Stimulated activated CD4-positive, alpha-beta T cell treated with anti-CD3 and anti-CD28 coated beads, TNF-alpha, amount 100 ng/mL, for 48 hours (primary cell): ENCODE data around the gene NPIPB2.
"Not testable (repeated sequence)": the region's sequence is repeated elsewhere in the genome, so short reads cannot be mapped to it uniquely, and the experiment has no call there.

Experiments
- DNase-seq, 3 donors: peaks; one replicate each; pipeline ENCODE4 v3.0.0-alpha.2; 2020; ENCODE audit warnings: low read depth in 3 of 3

The NPIPB2 gene

DNA sequence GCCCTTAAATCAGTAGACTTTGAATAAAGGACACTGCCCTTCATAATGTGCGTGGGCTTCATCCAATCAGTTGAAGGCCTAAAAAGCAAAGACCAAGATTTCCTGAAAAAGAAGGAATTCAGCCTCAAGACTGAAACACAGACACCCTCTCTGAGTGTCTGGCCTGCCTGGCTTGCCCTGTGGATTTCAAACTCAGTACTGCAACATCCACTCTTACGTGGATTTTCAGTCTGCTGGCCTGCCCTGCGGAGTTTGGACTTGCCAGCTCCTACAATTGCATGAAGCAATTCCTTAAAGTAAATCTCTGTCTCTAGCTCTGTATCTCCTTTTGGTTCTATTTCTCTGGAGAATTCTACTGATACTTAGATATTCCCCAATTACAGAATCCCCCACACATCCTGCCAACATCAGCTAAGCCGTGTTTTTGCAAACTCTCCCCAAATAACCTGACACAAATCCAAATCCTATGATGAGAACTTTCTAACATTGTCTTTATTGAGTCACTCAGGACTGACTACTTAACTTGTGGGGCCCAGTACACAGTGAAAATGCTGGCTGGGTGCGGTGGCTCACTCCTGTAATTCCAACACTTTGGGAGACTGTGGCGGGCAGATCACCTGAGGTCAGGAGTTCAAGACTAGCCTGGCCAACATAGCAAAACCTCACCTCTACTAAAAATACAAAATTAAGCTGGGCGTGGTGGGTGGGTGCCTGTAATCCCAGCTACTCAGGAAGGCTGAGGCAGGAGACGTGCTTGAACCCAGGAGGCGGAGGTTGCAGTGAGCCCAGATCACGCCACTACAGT lies 15.9 kb upstream of the NPIPB2 start:
- DNase-seq: no peak

DNA sequence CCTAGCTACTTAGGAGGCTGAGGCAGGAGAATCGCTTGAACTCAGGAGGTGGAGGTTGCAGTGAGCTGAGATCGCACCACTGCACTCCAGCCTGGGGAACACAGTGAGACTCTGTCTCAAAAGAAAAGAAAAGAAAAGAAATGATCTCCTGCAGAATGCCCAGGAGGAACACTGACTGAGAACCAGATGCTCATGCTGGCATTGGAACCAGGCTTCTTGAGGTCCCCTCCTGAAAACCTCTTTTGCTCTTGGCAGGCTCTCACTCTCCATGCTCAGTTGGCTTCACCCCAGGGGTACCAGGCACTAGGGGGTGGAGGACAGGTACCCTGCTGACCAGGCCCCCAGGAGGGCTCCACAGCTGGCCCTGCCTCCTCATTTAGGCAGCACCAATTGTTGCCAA lies 14.7 kb upstream of the NPIPB2 start:
- no peak for DNase-seq

- DNase-seq: no peak
Measured at GRCh38 chr16:11955713-11956123, 13.9 kb upstream of the NPIPB2 start.

DNA sequence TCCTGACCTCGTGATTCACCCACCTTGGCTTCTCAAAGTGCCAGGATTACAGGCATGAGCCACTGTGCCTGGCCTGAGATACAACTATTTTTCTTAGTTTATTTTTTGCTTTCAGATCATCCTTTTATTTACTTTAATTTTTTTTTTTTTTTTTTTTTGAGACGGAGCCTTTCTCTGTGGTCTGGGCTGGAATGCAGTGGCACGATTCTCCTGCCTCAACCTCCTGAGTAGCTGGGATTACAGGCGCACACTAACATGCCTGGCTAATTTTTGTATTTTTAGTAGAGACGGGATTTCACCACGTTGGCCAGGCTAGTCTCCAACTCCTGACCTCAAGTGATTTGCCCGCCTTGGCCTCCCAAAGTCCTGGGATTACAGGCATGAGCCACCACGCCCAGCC lies 11.7 kb upstream of the NPIPB2 start:
- DNase-seq: not testable (repeated sequence)

GRCh38 chr16:11950388-11950787 lies 8.5 kb upstream of the NPIPB2 start:
- DNase-seq: no peak

DNA sequence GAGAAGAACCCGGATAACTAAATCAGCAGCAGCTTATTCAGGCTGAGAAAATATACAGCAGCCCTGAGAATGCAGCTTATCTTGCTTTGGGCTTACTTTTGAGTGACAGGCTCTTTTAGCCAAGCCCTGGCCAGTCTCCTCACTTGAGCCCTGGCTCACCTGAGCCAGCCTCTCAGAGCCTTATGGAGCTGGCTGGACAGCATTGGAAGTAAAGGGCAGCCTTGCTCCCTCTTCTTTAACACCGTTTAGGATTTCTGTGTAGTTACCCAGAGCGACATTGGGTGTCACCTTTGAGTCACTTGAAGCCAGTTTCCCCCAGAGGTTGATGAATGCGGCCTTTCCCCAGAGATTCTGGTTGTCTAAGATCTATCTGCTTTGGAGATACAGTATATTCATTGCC lies 7.7 kb upstream of the NPIPB2 start:
- DNase-seq: no peak

GRCh38 chr16:11948819-11949218 lies 7.0 kb upstream of the NPIPB2 start:
- DNase-seq: no peak

DNA sequence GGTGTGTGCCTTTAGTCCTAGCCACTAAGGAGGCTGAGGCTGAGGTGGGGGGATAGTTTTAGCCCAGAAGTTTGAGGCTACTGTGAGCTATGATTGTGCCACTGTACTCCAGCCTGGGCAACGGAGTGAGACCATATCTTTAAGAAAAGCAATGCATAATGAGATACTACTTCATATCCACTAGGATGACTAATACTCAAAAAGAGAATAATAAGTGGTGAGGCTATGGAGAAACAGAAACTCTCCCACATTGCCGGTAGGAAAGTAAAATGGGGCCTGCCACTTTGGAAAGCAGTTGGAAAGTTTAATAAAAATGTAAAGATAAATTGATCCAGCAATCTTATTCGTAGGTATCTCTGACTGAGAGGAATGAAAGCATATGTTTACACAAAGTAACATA lies 4.6 kb upstream of the NPIPB2 start:
- no peak for DNase-seq

DNA sequence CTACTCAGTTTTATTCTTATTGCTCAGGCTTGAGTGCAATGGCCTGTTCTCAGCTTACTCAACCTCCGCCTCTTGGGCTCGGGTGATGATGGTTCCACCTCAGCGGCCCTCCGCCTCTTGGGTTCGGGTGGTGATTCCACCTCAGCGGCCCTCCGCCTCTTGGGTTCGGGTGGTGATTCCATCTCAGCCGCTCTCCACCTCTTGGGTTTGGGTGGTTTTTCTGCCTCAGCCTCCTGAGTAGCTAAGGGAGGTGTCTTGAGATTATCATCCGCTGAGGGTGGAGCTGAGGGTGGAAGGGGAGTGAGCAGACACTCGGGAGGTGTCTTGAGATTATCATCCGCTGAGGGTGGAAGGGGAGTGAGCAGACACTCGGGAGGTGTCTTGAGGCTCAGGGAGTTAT lies 14.5 kb downstream of the NPIPB2 start:
- not testable (repeated sequence) for DNase-seq

GRCh38 chr16:11924046-11924445 lies 17.8 kb downstream of the NPIPB2 start:
- not testable (repeated sequence) for DNase-seq

DNA sequence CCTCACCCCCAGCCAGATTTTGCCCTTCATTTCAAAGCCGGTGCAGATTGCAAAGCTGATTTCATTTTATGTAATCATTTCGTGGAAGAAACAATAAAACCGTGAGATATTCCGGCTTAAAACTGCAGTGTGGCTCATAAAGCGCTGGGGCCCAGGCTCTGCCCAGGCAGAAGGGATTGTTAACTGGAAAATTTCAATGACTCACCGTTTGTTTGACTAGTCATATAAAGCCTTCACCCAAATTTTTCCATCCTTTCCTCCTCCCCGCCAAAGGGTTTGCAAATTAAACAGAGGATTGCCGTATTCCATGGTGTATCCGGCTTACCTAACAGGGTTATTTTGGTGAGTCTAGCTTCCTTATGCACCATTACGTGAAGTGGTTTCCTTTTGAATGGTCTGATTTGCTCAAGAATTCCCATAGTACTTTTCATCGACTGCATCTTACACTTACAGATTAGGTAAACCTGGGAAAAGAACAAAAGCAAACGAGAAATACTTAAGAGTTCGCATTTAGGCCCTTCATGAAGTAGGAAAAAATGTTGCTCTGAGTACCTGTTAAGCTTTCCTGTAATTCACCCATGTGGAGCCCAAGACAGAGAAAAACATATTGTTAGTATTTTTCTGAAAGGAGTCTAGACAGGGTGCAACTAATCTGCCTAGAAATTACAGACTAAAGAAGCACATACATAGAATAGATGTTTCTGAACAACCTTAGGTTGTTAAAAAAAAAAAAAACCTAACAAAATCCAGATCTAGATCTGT lies 25.1 kb downstream of the NPIPB2 start:
- no peak for DNase-seq

DNA sequence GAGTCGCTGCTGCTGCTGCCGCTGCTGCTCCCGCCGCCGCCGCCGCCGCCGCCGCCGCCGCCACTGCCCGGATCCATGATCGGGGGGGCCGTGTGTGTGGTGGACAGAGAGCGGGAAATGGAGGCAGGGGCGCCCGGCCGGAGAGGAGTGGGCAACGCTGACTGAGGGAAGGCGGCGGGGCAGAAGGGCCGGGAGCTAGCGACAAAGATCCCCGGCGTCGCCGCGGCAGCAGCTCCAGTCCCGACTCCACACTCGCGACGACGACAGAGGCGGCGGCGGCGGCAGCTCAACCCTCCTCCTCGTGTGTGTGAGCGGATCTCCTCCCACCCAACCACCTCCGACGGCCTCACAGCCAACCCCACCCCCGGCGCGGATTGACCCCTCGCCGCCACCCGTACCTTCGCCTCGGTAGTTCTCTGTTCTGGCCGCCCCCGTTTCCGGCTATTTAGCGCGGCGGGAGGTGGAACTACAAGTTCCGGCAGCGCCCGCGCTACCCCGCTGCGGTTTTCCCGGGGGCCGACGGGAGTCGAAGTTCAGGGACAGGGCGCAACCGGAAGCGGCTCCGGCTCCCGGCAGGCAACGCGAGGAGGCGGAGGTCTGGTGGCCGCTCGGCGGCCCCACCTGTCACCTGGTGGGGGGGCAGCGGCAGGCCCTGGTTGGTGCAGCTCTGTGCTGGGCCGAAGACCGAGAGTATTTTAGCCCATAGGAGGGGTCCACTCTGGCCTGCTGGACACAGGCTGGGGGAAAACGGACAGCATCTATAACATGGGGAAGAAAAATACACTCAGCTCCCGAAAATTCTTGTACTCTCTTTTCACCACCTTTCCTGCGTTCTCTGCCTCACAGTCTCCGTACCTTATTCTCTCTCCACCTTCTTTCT lies 26.0 kb downstream of the NPIPB2 start, which contains the start of gene GSPT1:
Gene GSPT1, minus strand, starts transcription at position 313 of the 880 bp plus-strand sequence. Its CDS starts 236 bp downstream, at position 77.
- peak; percentile 99 for DNase-seq

GRCh38 chr16:11915114-11915643 lies 26.7 kb downstream of the NPIPB2 start:
- no peak for DNase-seq

GRCh38 chr16:11914210-11915113 lies 27.4 kb downstream of the NPIPB2 start:
- DNase-seq: peak in 1 of 3 donors; percentile 18

- DNase-seq: no peak
Measured at GRCh38 chr16:11913425-11914079, 28.3 kb downstream of the NPIPB2 start.

GRCh38 chr16:11909653-11910545 lies 31.9 kb downstream of the NPIPB2 start:
- DNase-seq: no peak

- no peak for DNase-seq
Measured at GRCh38 chr16:11907160-11907970, 34.5 kb downstream of the NPIPB2 start.

DNA sequence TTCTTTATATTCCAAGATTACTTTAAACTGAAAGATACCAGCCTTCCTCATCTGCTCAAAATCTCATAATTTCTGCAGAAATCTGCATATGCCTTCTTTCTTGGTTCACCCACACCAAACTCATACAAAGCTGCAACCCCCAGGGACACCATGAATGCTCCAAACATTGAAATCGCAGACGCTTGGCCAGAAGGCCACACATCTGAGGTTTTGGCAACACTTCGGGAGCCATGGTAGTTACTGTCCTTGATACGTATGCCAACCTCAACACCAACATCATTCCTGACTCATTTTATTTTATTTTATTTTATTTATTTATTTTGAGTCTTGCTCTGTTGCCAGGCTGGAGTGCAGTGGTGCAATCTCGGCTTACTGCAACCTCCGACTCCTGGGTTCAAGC lies 37.9 kb downstream of the NPIPB2 start:
- DNase-seq: no peak
